CD4-positive, alpha-beta T cell treated with Interleukin-21 for 1 hour (primary cell): ENCODE data around the gene PRUNE1.

ENCODE experiments used
- DNase-seq: peaks from one replicate; pipeline ENCODE4 v3.0.0-alpha.2; 2020

PRUNE1 gene

GRCh38 chr1:151054971-151055547 is 46.8 kb downstream of the PRUNE1 start:
- no peak for DNase-seq

- no peak for DNase-seq
Measured at GRCh38 chr1:151055581-151055980, 47.3 kb downstream of the PRUNE1 start.

- DNase-seq: peak; percentile 79
Measured at GRCh38 chr1:151056149-151056548, 47.9 kb downstream of the PRUNE1 start.

GRCh38 chr1:151058692-151059091 is 50.4 kb downstream of the PRUNE1 start:
- no peak for DNase-seq

- peak; percentile 89 for DNase-seq
Measured at GRCh38 chr1:151059109-151060006, 51.1 kb downstream of the PRUNE1 start, which contains the start of gene CDC42SE1. CDC42SE1 (minus strand) TSS chr1:151059622; CDS start chr1:151055730, 3,892 bp downstream.

- DNase-seq: no peak
Measured at GRCh38 chr1:151060007-151060656, 51.9 kb downstream of the PRUNE1 start, which contains the start of gene MLLT11. MLLT11 (plus strand) TSS chr1:151060397; CDS start chr1:151067225, 6,828 bp downstream.

- DNase-seq: no peak
Measured at GRCh38 chr1:151060657-151061421, 52.6 kb downstream of the PRUNE1 start.

- DNase-seq: no peak
Measured at GRCh38 chr1:151061704-151062103, 53.5 kb downstream of the PRUNE1 start.

- DNase-seq: no peak
Measured at GRCh38 chr1:151062741-151063371, 54.6 kb downstream of the PRUNE1 start.

- no peak for DNase-seq
Measured at GRCh38 chr1:151065089-151065645, 56.9 kb downstream of the PRUNE1 start.

GRCh38 chr1:151067185-151067584 is 58.9 kb downstream of the PRUNE1 start:
- no peak for DNase-seq

- no peak for DNase-seq
Measured at GRCh38 chr1:151069103-151069486, 60.8 kb downstream of the PRUNE1 start.

- peak; percentile 88 for DNase-seq
Measured at GRCh38 chr1:151070474-151071276, 62.4 kb downstream of the PRUNE1 start, which contains the start of gene GABPB2. GABPB2 (plus strand) TSS chr1:151070761; CDS start chr1:151088190, 17,429 bp downstream.

GRCh38 chr1:151072224-151072623 is 64.0 kb downstream of the PRUNE1 start:
- no peak for DNase-seq
